Endodermal cell (in vitro differentiated cells): ENCODE measurements around the gene RAB11FIP5. TPM values are rescaled to one million over a fixed set of nuclear protein-coding genes. Genes with fewer than 3 reads are reported as not detected.

Experiments used
- DNase-seq: peaks from one replicate; pipeline ENCODE4 v3.0.0-alpha.2; 2017
- H3K27ac ChIP-seq: 2 replicates; pipeline ENCODE4 v1.5.1; 2013; ENCODE audit warnings: mild to moderate bottlenecking, low read depth, low read length, moderate library complexity
- H3K27me3 ChIP-seq: 2 replicates; pipeline ENCODE4 v1.6.1; 2013; ENCODE audit warnings: mild to moderate bottlenecking, low read length, moderate library complexity; ENCODE audit not compliant: insufficient read depth, control insufficient read depth, poor library complexity, severe bottlenecking
- H3K36me3 ChIP-seq: 2 replicates; pipeline ENCODE4 v1.7.0; 2013; ENCODE audit warnings: mild to moderate bottlenecking, low read length, moderate library complexity; ENCODE audit not compliant: control insufficient read depth, insufficient read depth
- H3K4me1 ChIP-seq: one replicate; pipeline ENCODE4 v1.7.0; 2013; ENCODE audit warnings: low read length; ENCODE audit not compliant: control insufficient read depth, insufficient read depth
- H3K4me3 ChIP-seq: 2 replicates; pipeline ENCODE4 v1.5.1; 2013; ENCODE audit warnings: mild to moderate bottlenecking, low read length, moderate library complexity
- H3K9ac ChIP-seq: 2 replicates; pipeline ENCODE4 v1.6.1; 2013; ENCODE audit warnings: mild to moderate bottlenecking, low read length, moderate library complexity; ENCODE audit not compliant: poor library complexity, severe bottlenecking; ENCODE audit errors: extremely low read depth
- H3K9me3 ChIP-seq: 2 replicates; pipeline ENCODE4 v1.6.1; 2013; ENCODE audit warnings: mild to moderate bottlenecking, low read length, moderate library complexity; ENCODE audit not compliant: control insufficient read depth
- H3K27ac Mint-ChIP-seq: 2 replicates; pipeline ENCODE4 v1.8.0; 2020; ENCODE audit warnings: mixed read lengths
- H3K27me3 Mint-ChIP-seq: 2 replicates; pipeline ENCODE4 v1.8.0; 2021; ENCODE audit warnings: mild to moderate bottlenecking, mixed read lengths; ENCODE audit not compliant: insufficient read depth
- H3K36me3 Mint-ChIP-seq: 2 replicates; pipeline ENCODE4 v1.8.0; 2020; ENCODE audit warnings: low read depth, mixed read lengths
- H3K4me1 Mint-ChIP-seq: 2 replicates; pipeline ENCODE4 v1.8.0; 2020; ENCODE audit warnings: mixed read lengths
- H3K4me3 Mint-ChIP-seq: 2 replicates; pipeline ENCODE4 v1.8.0; 2020; ENCODE audit warnings: mild to moderate bottlenecking, moderate library complexity, mixed read lengths
- H3K9me3 Mint-ChIP-seq: 2 replicates; pipeline ENCODE4 v1.8.0; 2020; ENCODE audit warnings: mild to moderate bottlenecking, mixed read lengths
- CTCF ChIP-seq: fragments of 200-600 bp; sonication (generic); conservative IDR thresholded peaks from 2 replicates; pipeline ENCODE4 v1.5.0; 2021; ENCODE audit warnings: antibody characterized with exemption, mild to moderate bottlenecking
- WGBS, 2 experiments: methylation state at CpG; one replicate each; pipeline versions ENCODE4 v1.1.5 to v1.1.7; 2013; ENCODE audit warnings: missing lambda C conversion rate in 2 of 2, mixed read lengths in 1 of 2; ENCODE audit not compliant: insufficient coverage in 1 of 2, insufficient read length in 1 of 2; 5-methylcytosine and 5-hydroxymethylcytosine counted together
- total RNA-seq, 2 donors: library from RNA; stranded (reverse); fragmentation: NEBNext Ultra II Directional in 1 of 2; extraction: Animal tissue kit (Norgen Biotek cat#: 25700) in 1 of 2; gene quantifications; 2 replicates in 1 of 2; 3 replicates in 1 of 2; pipeline ENCODE4 v1.2.1, GENCODE V29; 2021

The RAB11FIP5 gene
- total RNA-seq, 2 donors from 2014 or later = 12.1 to 17.3 TPM

DNA sequence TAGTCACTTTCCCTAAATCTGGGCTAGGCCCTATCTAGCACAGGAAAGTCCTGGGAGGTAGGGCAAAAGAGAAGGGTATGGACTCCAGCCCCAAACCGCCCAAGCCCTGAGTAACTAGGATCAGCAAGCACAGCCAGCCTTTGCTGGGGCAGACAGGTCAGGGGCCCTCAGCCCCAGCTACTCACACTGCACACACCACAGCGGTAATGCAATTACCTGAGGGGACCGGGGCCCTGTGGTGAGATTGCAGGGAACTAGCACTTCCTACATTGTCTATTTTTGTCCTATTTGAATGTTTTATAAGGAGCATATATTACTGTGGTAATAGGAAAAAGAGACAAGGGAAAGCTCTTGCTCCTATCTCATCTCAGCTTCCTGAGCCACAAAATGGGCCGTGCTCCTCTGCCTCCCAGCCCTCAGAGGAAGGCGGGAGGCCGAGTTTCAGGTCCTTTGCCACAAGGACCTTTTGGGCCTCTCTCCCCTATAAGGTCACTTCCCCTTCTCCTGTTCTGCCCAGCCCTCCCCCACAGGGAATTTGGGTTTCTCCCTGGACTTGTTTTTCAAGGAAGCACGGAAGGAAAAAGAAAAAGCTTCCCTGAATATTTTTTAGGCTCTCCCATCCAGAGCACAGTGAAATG is 20.5 kb downstream of the RAB11FIP5 start:
- H3K36me3 Mint-ChIP-seq = no peaks in the 10 kb centered on the region
- no peaks in the 10 kb centered on the region for H3K27me3 ChIP-seq
- no peak overlapping the region for H3K4me3 Mint-ChIP-seq
- H3K9ac ChIP-seq = no peak overlapping the region
- 77 to 88% methylated on average over 6 to 7 of the region's 7 CpGs for WGBS, 2 experiments
- H3K9me3 Mint-ChIP-seq = no peaks in the 10 kb centered on the region
- no peak overlapping the region for H3K27ac ChIP-seq
- no peaks in the 10 kb centered on the region for H3K9me3 ChIP-seq
- no peaks in the 10 kb centered on the region for H3K36me3 ChIP-seq
- H3K27me3 Mint-ChIP-seq = no peaks in the 10 kb centered on the region
- H3K4me1 Mint-ChIP-seq = peaks cover 4% of the 10 kb centered on the region
- H3K27ac Mint-ChIP-seq = peak overlapping the region; percentile 26
- TF ChIP-seq CTCF = no peak
- H3K4me1 ChIP-seq = no peaks in the 10 kb centered on the region
- no peak overlapping the region for H3K4me3 ChIP-seq
- DNase-seq = no peak

- Mint-ChIP-seq H3K27ac (peak overlapping the region; percentile 26), H3K27me3 (no peaks in the 10 kb centered on the region), H3K36me3 (no peaks in the 10 kb centered on the region), H3K9me3 (no peaks in the 10 kb centered on the region), H3K4me3 (no peak overlapping the region), H3K4me1 (peaks cover 4% of the 10 kb centered on the region)
- 92 to 93% methylated on average over 6 to 11 of the region's 11 CpGs for WGBS, 2 experiments
- Histone ChIP-seq H3K27ac (no peak overlapping the region), H3K36me3 (no peaks in the 10 kb centered on the region), H3K9me3 (no peaks in the 10 kb centered on the region), H3K9ac (no peak overlapping the region), H3K27me3 (no peaks in the 10 kb centered on the region), H3K4me3 (no peak overlapping the region), H3K4me1 (no peaks in the 10 kb centered on the region)
- no peak for DNase-seq
- no peak for TF ChIP-seq CTCF
These were observed 21.1 kb downstream of the RAB11FIP5 start for GRCh38 chr2:73091696-73092095.

- no peaks in the 10 kb centered on the region for H3K9me3 Mint-ChIP-seq
- no peak overlapping the region for H3K9ac ChIP-seq
- no peak overlapping the region for H3K27ac ChIP-seq
- no peaks in the 10 kb centered on the region for H3K9me3 ChIP-seq
- H3K4me1 ChIP-seq = no peaks in the 10 kb centered on the region
- DNase-seq = no peak
- H3K4me3 ChIP-seq = no peak overlapping the region
- H3K27me3 ChIP-seq = no peaks in the 10 kb centered on the region
- H3K4me1 Mint-ChIP-seq = peaks cover 4% of the 10 kb centered on the region
- WGBS, 2 experiments = 83 to 93% methylated on average over 2 to 7 of the region's 7 CpGs
- no peaks in the 10 kb centered on the region for H3K36me3 ChIP-seq
- TF ChIP-seq CTCF = no peak
- no peak overlapping the region for H3K4me3 Mint-ChIP-seq
- no peaks in the 10 kb centered on the region for H3K36me3 Mint-ChIP-seq
- H3K27me3 Mint-ChIP-seq = no peaks in the 10 kb centered on the region
- H3K27ac Mint-ChIP-seq = no peak overlapping the region
These were observed 21.6 kb downstream of the RAB11FIP5 start for GRCh38 chr2:73091164-73091563.
